AG10803 (cell line): ENCODE measurements around the gene ZBTB12.
A peak's percentile ranks its signal among the peaks of the same experiment; 100 is the strongest.
"Not testable (repeated sequence)": the region's sequence is repeated elsewhere in the genome, so short reads cannot be mapped to it uniquely, and the experiment has no call there.

Experiments
- DNase-seq: peaks from one replicate; pipeline ENCODE4 v3.0.0; 2010; ENCODE audit warnings: low read depth
- H3K4me3 ChIP-seq: 2 replicates; pipeline ENCODE4 v1.5.1; 2011; ENCODE audit warnings: mild to moderate bottlenecking, low read length, control low read depth
- TF ChIP-seq, protein P1 (sequence below): conservative IDR thresholded peaks from 2 replicates; pipeline ENCODE4 v1.5.1; 2011; ENCODE audit warnings: mild to moderate bottlenecking, low read length, control low read depth, inconsistent platforms

The ZBTB12 gene

DNA sequence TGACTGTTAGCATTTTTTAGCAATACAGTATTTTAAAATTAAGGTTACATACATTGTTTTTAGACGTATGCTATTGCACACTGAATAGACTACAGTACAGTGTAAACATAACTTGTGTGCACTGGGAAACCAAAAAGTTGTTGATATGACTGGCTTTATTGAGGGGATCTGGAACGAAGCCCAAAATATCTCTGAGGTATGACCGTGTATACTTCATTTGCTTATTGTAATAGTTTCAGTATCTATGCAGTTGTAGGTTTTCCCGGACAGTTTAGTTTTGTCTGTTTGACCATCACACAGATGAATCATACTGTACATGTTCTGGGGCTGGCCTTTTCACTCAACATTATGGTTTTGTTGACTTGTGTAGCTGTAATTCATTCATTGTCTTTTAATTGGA lies 6.9 kb upstream of the ZBTB12 start:
- DNase-seq = peak; percentile 14
- no peak overlapping the region for H3K4me3 ChIP-seq
- TF ChIP-seq, protein P1, sequence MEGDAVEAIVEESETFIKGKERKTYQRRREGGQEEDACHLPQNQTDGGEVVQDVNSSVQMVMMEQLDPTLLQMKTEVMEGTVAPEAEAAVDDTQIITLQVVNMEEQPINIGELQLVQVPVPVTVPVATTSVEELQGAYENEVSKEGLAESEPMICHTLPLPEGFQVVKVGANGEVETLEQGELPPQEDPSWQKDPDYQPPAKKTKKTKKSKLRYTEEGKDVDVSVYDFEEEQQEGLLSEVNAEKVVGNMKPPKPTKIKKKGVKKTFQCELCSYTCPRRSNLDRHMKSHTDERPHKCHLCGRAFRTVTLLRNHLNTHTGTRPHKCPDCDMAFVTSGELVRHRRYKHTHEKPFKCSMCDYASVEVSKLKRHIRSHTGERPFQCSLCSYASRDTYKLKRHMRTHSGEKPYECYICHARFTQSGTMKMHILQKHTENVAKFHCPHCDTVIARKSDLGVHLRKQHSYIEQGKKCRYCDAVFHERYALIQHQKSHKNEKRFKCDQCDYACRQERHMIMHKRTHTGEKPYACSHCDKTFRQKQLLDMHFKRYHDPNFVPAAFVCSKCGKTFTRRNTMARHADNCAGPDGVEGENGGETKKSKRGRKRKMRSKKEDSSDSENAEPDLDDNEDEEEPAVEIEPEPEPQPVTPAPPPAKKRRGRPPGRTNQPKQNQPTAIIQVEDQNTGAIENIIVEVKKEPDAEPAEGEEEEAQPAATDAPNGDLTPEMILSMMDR = no peak

DNA sequence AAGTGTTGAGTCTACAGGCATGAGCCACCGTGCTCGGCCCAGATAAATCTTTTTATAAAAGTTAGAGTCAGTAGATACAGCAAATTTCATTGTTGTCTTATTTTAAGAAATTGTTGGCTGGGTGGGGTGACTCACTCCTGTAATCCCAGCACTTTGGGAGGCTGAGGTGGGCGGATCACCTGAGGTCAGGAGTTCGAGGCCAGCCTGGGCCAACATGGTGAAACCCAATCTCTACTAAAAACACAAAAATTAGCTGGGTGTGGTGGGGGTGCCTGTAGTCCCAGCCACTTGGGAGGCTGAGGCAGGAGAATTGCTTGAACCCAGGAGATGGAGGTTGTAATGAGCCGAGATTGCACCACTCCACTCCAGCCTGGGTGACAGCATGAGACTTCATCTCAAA lies 6.4 kb upstream of the ZBTB12 start:
- DNase-seq, H3K4me3 ChIP-seq: not testable (repeated sequence)

DNA sequence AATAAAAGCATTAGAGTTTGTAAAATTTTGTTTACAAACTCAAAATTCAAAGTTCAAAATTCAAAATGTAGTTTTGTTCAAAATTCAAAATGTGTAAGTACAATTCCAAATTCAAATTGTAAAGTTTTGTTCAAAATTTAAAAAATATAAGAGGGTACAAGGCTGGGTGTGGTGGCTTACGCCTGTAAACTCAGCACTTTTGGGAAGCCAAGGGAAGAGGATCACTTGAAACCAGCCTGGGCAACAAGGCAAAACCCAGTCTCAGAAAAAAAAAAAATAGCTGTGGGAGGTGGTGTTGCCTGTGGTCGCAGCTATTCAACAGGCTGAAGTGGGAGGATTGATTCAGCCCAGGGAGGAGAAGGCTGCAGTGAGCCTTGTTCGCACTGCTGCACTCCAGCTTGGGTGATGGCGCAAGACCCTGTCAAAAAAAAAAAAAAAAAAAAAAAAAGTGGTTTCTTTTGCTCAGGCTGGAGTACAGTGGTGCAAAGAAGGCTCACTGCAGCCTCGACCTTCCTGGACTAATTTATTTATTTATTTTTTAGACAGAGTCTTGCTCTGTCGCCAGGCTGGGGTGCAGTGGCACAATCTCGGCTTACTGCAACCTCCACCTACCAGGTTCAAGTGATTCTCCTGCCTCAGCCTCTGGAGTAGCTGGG lies 5.4 kb upstream of the ZBTB12 start:
- TF ChIP-seq, protein P1 = no peak
- peak; percentile 85 for DNase-seq
- no peak overlapping the region for H3K4me3 ChIP-seq

DNA sequence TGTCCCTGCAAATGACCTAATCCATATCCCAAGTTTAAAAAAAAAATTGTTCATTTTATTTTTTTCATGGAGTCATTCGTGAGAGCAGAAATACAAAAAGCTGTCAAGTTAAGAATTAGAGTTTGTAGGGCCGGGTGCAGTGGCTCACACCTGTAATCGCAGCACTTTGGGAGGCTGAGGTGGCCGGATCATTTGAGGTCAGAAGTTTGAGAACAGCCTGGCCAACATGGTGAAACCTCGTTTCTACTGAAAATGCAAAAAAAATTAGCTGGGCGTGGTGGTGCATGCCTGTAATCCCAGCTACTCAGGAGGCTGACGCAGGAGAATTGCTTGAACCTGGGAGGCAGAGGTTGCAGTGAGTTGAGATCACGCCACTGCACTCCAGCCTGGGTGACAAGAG lies 4.8 kb upstream of the ZBTB12 start:
- H3K4me3 ChIP-seq, DNase-seq: not testable (repeated sequence)

DNA sequence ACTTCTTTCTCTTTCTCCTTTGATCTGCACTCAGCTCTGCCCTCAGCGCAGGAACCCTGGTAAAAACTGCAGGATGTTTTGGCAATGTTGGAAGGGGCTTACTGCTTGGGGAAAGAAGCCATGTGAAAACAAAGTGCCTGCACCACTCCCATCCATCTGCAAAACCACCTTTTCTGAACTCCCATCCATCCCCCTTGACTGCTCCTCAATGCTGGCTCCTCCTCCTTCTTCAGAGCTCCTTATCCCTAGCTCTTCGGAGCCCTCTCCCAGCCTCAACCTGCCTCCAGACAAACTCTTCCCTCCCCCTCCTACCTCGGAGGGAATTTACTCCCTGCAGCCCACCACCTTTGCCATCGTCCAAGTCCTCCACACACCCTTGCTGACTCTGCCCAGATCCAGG lies 4.2 kb upstream of the ZBTB12 start:
- H3K4me3 ChIP-seq = no peak overlapping the region
- DNase-seq = no peak
- TF ChIP-seq, protein P1 = no peak

DNA sequence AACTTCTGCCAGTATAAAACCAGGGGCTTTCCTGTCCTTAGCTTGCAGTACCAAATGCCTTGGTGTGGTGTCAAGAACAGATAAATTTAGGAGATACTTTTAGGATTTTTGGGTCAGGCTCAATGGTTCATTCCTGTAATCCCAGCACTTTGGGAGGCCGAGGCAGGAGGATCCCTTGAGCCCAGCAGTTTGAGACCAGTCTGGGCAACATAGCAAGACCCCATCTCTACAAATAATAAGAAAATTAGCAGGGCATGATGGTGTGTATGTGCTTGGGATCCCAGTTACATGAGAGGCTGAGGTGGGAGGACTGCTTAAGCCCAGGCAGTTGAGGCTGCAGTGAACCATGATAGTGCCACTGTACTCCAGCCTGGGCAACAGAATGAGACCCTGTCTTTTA lies 3.2 kb upstream of the ZBTB12 start:
- TF ChIP-seq, protein P1 = no peak
- no peak for DNase-seq
- no peak overlapping the region for H3K4me3 ChIP-seq

DNA sequence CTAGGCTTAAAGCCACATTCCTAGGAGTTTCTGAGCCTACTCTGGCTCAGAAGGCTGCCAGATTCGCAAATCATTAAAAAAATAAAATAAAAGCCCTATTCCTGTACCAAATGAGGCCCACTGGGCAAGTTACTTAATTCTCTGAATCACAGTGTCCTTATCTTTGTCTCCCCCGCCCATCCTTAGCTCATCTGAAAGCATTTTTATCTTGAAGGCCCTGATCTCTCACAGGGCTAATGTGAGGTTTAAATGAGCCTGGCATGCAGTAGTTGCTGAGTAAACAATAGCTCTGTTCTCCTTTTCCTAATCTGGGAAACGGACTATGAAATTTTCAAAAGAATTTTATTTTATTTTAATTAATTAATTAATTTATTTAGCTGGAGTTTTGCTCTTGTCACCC lies 2.1 kb upstream of the ZBTB12 start:
- no peak for DNase-seq
- H3K4me3 ChIP-seq = no peak overlapping the region
- TF ChIP-seq, protein P1 = no peak

DNA sequence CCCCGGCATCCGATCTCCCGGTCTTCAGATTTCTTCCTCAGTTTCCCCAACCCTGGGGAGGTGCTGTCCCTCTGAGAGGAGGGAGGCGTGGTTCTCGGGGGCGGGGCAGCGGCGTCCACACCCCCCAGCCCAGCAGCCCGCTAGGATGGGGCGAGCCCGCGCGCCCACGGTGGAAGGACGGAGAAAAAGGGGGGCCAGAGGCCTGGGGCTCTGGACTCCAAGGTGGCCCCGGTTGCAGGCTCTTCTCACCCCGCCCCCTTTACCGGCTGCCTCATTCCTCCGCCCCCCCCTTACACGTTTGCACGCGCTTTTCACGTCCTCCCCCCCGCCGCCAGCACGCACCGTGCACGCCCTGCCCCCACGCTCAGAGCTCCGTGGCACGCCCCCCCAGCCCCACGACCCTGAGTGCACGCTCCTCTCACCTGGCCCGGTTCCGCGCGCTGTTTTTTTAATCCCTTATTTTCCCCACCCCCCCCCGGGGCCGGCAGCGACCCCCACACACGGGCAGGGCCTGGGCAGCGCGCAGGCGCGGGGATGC lies 402 bp downstream of the ZBTB12 start:
- TF ChIP-seq, protein P1 = no peak
- DNase-seq = peak; percentile 45
- peak overlapping the region; percentile 69 for H3K4me3 ChIP-seq
